ENCODE results near the gene PPP2R2B. TPM values are rescaled to one million over a fixed set of nuclear protein-coding genes. Genes with fewer than 3 reads are reported as not detected.

Gene PPP2R2B
- total RNA-seq, 8 experiments from 2014 or later: 54.2 to 102 (median 75.0) TPM

- in situ Hi-C loops (cut with MboI; ENCODE audit: low pct_unique_long_range_greater_than_20kb in 2 of 9, low sequenced_read_pairs in 9 of 9, unreplicated experiment in 9 of 9): no loop called here
- no peak for ATAC-seq (replicated peaks in 6 of 8)
- Histone ChIP-seq H3K4me3 (no peak overlapping the region), H3K4me1 (replicated peaks in 1 of 2) (peaks cover 0 to 5% of the 10 kb centered on the region in 2 donors), H3K27ac (no peak overlapping the region)
- WGBS, 10 experiments: 51 to 94% (median 88%) methylated on average over 2 to 10 of the region's 10 CpGs
These were observed 65.0 kb downstream of the PPP2R2B start for GRCh38 chr5:146813346-146814157.

GRCh38 chr5:146805081-146805480 is 73.5 kb downstream of the PPP2R2B start:
- Histone ChIP-seq H3K4me3 (no peak overlapping the region), H3K27ac (no peak overlapping the region), H3K4me1 (replicated peaks in 1 of 2) (peaks cover 32 to 68% of the 10 kb centered on the region in 2 donors)
- in situ Hi-C loops (cut with MboI; ENCODE audit: low pct_unique_long_range_greater_than_20kb in 2 of 9, low sequenced_read_pairs in 9 of 9, unreplicated experiment in 9 of 9): no loop called here
- WGBS, 10 experiments: 13 to 100% (median 40%) methylated on average over 1 of the region's 1 CpG; no CpG with 5 or more reads in 3 of the 10 experiments
- ATAC-seq (replicated peaks in 6 of 8): peak in 4 of 8 experiments; percentile 27 to 82 (median 60)

- Histone ChIP-seq H3K27ac (no peak overlapping the region), H3K4me3 (no peak overlapping the region), H3K4me1 (replicated peaks in 1 of 2) (peaks cover 50 to 83% of the 10 kb centered on the region in 2 donors)
- ATAC-seq (replicated peaks in 6 of 8): peak in 1 of 8 experiments; percentile 25
- in situ Hi-C loops (cut with MboI; ENCODE audit: low pct_unique_long_range_greater_than_20kb in 2 of 9, low sequenced_read_pairs in 9 of 9, unreplicated experiment in 9 of 9): no loop called here
- WGBS, 10 experiments: 13 to 91% (median 85%) methylated on average over 2 to 3 of the region's 3 CpGs; no CpG with 5 or more reads in 1 of the 10 experiments
These were observed 75.5 kb downstream of the PPP2R2B start for GRCh38 chr5:146802945-146803522.

- ATAC-seq (replicated peaks in 6 of 8): peak in 6 of 8 experiments; percentile 28 to 65 (median 42)
- WGBS, 10 experiments: 7 to 72% (median 29%) methylated on average over 3 to 5 of the region's 5 CpGs
These were observed 78.9 kb downstream of the PPP2R2B start for GRCh38 chr5:146799671-146800070.

GRCh38 chr5:146799231-146799630 is 79.3 kb downstream of the PPP2R2B start:
- WGBS, 10 experiments: 0 to 100% (median 60%) methylated on average over 1 of the region's 1 CpG; no CpG with 5 or more reads in 5 of the 10 experiments
- peak in 1 of 8 experiments; percentile 17 for ATAC-seq (replicated peaks in 6 of 8)
- Histone ChIP-seq H3K4me3 (no peak overlapping the region), H3K27ac (peak overlapping the region in 1 of 2 donors; percentile 18), H3K4me1 (replicated peaks in 1 of 2) (peaks cover 62 to 92% of the 10 kb centered on the region in 2 donors)
- in situ Hi-C loops (cut with MboI; ENCODE audit: low pct_unique_long_range_greater_than_20kb in 2 of 9, low sequenced_read_pairs in 9 of 9, unreplicated experiment in 9 of 9): no loop called here

More at GRCh38 chr5:146799671-146800070, 78.9 kb downstream of the PPP2R2B start:
- no peak overlapping the region for H3K4me3 ChIP-seq
- in situ Hi-C loops (cut with MboI; ENCODE audit: low pct_unique_long_range_greater_than_20kb in 2 of 9, low sequenced_read_pairs in 9 of 9, unreplicated experiment in 9 of 9): no loop called here
- peaks cover 57 to 92% of the 10 kb centered on the region in 2 donors for H3K4me1 ChIP-seq (replicated peaks in 1 of 2)
- H3K27ac ChIP-seq: peak overlapping the region in 1 of 2 donors; percentile 18

- 17 to 75% (median 54%) methylated on average over 1 to 5 of the region's 5 CpGs; no CpG with 5 or more reads in 1 of the 10 experiments for WGBS, 10 experiments
- Histone ChIP-seq H3K27ac (peak overlapping the region in 1 of 2 donors; percentile 53), H3K4me3 (no peak overlapping the region), H3K4me1 (replicated peaks in 1 of 2) (peaks cover 61 to 90% of the 10 kb centered on the region in 2 donors)
- in situ Hi-C loops (cut with MboI; ENCODE audit: low pct_unique_long_range_greater_than_20kb in 2 of 9, low sequenced_read_pairs in 9 of 9, unreplicated experiment in 9 of 9): no loop called here
- ATAC-seq (replicated peaks in 6 of 8): peak in 3 of 8 experiments; percentile 13 to 33 (median 16)
These were observed 80.9 kb downstream of the PPP2R2B start for GRCh38 chr5:146797658-146798057.

GRCh38 chr5:146796911-146797310 is 81.6 kb downstream of the PPP2R2B start:
- H3K27ac ChIP-seq: peak overlapping the region in 1 of 2 donors; percentile 53
- in situ Hi-C loops (cut with MboI; ENCODE audit: low pct_unique_long_range_greater_than_20kb in 2 of 9, low sequenced_read_pairs in 9 of 9, unreplicated experiment in 9 of 9): no loop called here
- 0 to 20% (median 0%) methylated on average over 1 of the region's 1 CpG; no CpG with 5 or more reads in 5 of the 10 experiments for WGBS, 10 experiments
- H3K4me1 ChIP-seq (replicated peaks in 1 of 2): peaks cover 57 to 83% of the 10 kb centered on the region in 2 donors
- no peak overlapping the region for H3K4me3 ChIP-seq
- ATAC-seq (replicated peaks in 6 of 8): no peak

- in situ Hi-C loops (cut with MboI; ENCODE audit: low pct_unique_long_range_greater_than_20kb in 2 of 9, low sequenced_read_pairs in 9 of 9, unreplicated experiment in 9 of 9): no loop called here
- H3K27ac ChIP-seq: no peak overlapping the region
These were observed 82.4 kb downstream of the PPP2R2B start for GRCh38 chr5:146796144-146796543.

GRCh38 chr5:146794326-146795029 is 84.1 kb downstream of the PPP2R2B start:
- H3K4me3 ChIP-seq: no peak overlapping the region
- H3K4me1 ChIP-seq (replicated peaks in 1 of 2): peaks cover 37 to 66% of the 10 kb centered on the region in 2 donors
- 42 to 100% (median 90%) methylated on average over 1 of the region's 1 CpG; no CpG with 5 or more reads in 2 of the 10 experiments for WGBS, 10 experiments
- in situ Hi-C loops (cut with MboI; ENCODE audit: low pct_unique_long_range_greater_than_20kb in 2 of 9, low sequenced_read_pairs in 9 of 9, unreplicated experiment in 9 of 9): no loop called here
- ATAC-seq (replicated peaks in 6 of 8): peak; percentile 28 to 84 (median 52)
- no peak overlapping the region for H3K27ac ChIP-seq

More at GRCh38 chr5:146796144-146796543, 82.4 kb downstream of the PPP2R2B start:
- H3K4me3 ChIP-seq: no peak overlapping the region
- 27 to 100% (median 94%) methylated on average over 1 to 4 of the region's 4 CpGs; no CpG with 5 or more reads in 2 of the 10 experiments for WGBS, 10 experiments
- ATAC-seq (replicated peaks in 6 of 8): no peak
- H3K4me1 ChIP-seq (replicated peaks in 1 of 2): peaks cover 51 to 75% of the 10 kb centered on the region in 2 donors

GRCh38 chr5:146793709-146794108 is 84.8 kb downstream of the PPP2R2B start:
- peaks cover 35 to 63% of the 10 kb centered on the region in 2 donors for H3K4me1 ChIP-seq (replicated peaks in 1 of 2)
- no peak overlapping the region for H3K4me3 ChIP-seq
- no peak for ATAC-seq (replicated peaks in 6 of 8)
- H3K27ac ChIP-seq: no peak overlapping the region
- in situ Hi-C loops (cut with MboI; ENCODE audit: low pct_unique_long_range_greater_than_20kb in 2 of 9, low sequenced_read_pairs in 9 of 9, unreplicated experiment in 9 of 9): no loop called here
- WGBS, 10 experiments: 20 to 100% (median 87%) methylated on average over 1 of the region's 1 CpG; no CpG with 5 or more reads in 4 of the 10 experiments

- in situ Hi-C loops (cut with MboI; ENCODE audit: low pct_unique_long_range_greater_than_20kb in 2 of 9, low sequenced_read_pairs in 9 of 9, unreplicated experiment in 9 of 9): no loop called here
- Histone ChIP-seq H3K4me3 (no peak overlapping the region), H3K4me1 (replicated peaks in 1 of 2) (peaks cover 20 to 53% of the 10 kb centered on the region in 2 donors), H3K27ac (no peak overlapping the region)
- no peak for ATAC-seq (replicated peaks in 6 of 8)
These were observed 87.1 kb downstream of the PPP2R2B start for GRCh38 chr5:146791471-146791870.

- Histone ChIP-seq H3K27ac (no peak overlapping the region), H3K4me1 (replicated peaks in 1 of 2) (peaks cover 17 to 43% of the 10 kb centered on the region in 2 donors), H3K4me3 (no peak overlapping the region)
- WGBS, 10 experiments: 0 to 77% (median 65%) methylated on average over 1 to 6 of the region's 6 CpGs; no CpG with 5 or more reads in 2 of the 10 experiments
- ATAC-seq (replicated peaks in 6 of 8): peak in 1 of 8 experiments; percentile 45
- in situ Hi-C loops (cut with MboI; ENCODE audit: low pct_unique_long_range_greater_than_20kb in 2 of 9, low sequenced_read_pairs in 9 of 9, unreplicated experiment in 9 of 9): no loop called here
These were observed 88.6 kb downstream of the PPP2R2B start for GRCh38 chr5:146789712-146790653.
